RPMI8226 (cell line): ENCODE results near the gene PTPRT.
A peak's percentile ranks its signal among the peaks of the same experiment; 100 is the strongest.
"Not testable (repeated sequence)": the region's sequence is repeated elsewhere in the genome, so short reads cannot be mapped to it uniquely, and the experiment has no call there.

ENCODE experiments used
- DNase-seq: peaks from one replicate; pipeline ENCODE4 v3.0.0-alpha.2; 2015

PTPRT gene

GRCh38 chr20:42959996-42960395 is 229.7 kb downstream of the PTPRT start:
- DNase-seq = no peak

- DNase-seq = no peak
Observed at GRCh38 chr20:42958367-42959069, 231.2 kb downstream of the PTPRT start.

- DNase-seq = no peak
Observed at GRCh38 chr20:42957704-42958095, 232.0 kb downstream of the PTPRT start.

- no peak for DNase-seq
Observed at GRCh38 chr20:42957018-42957703, 232.5 kb downstream of the PTPRT start.

GRCh38 chr20:42955713-42956112 is 234.0 kb downstream of the PTPRT start:
- no peak for DNase-seq

- no peak for DNase-seq
Observed at GRCh38 chr20:42954951-42955350, 234.8 kb downstream of the PTPRT start.

- no peak for DNase-seq
Observed at GRCh38 chr20:42949950-42950349, 239.8 kb downstream of the PTPRT start.

GRCh38 chr20:42945234-42945994 is 244.3 kb downstream of the PTPRT start:
- no peak for DNase-seq

- no peak for DNase-seq
Observed at GRCh38 chr20:42941629-42942028, 248.1 kb downstream of the PTPRT start.

- DNase-seq = no peak
Observed at GRCh38 chr20:42938441-42939205, 251.1 kb downstream of the PTPRT start.

GRCh38 chr20:42936482-42936881 is 253.2 kb downstream of the PTPRT start:
- DNase-seq = no peak

GRCh38 chr20:42924215-42924614 is 265.5 kb downstream of the PTPRT start:
- no peak for DNase-seq

GRCh38 chr20:42923348-42923918 is 266.3 kb downstream of the PTPRT start:
- peak; percentile 40 for DNase-seq

- no peak for DNase-seq
Observed at GRCh38 chr20:42920776-42921175, 268.9 kb downstream of the PTPRT start.

GRCh38 chr20:42919316-42919715 is 270.4 kb downstream of the PTPRT start:
- DNase-seq = no peak

GRCh38 chr20:42915081-42915480 is 274.6 kb downstream of the PTPRT start:
- no peak for DNase-seq

- no peak for DNase-seq
Observed at GRCh38 chr20:42914302-42914701, 275.4 kb downstream of the PTPRT start.

GRCh38 chr20:42910808-42911207 is 278.9 kb downstream of the PTPRT start:
- DNase-seq = not testable (repeated sequence)

- no peak for DNase-seq
Observed at GRCh38 chr20:42907730-42908129, 282.0 kb downstream of the PTPRT start.

- no peak for DNase-seq
Observed at GRCh38 chr20:42906120-42906519, 283.6 kb downstream of the PTPRT start.

- no peak for DNase-seq
Observed at GRCh38 chr20:42902509-42902908, 287.2 kb downstream of the PTPRT start.

GRCh38 chr20:42901689-42902440 is 287.8 kb downstream of the PTPRT start:
- DNase-seq = no peak
